ENCODE measurements around the gene SPATA31D4. TPM values are rescaled to one million over a fixed set of nuclear protein-coding genes. Genes with fewer than 3 reads are reported as not detected.
"Not testable (repeated sequence)": the region's sequence is repeated elsewhere in the genome, so short reads cannot be mapped to it uniquely, and the experiment has no call there.

The SPATA31D4 gene
- total RNA-seq, 1 experiment from 2014 or later = not detected

GRCh38 chr9:81906671-81907070 is 21.6 kb upstream of the SPATA31D4 start:
- H3K36me3 ChIP-seq (ENCODE audit: control insufficient read depth, insufficient read depth, low read length) = no peaks in the 10 kb centered on the region
- no peak overlapping the region for H3K4me3 Mint-ChIP-seq (ENCODE audit: unreplicated experiment)
- CTCF ChIA-PET = no interaction called here
- no peak overlapping the region for H3K4me3 ChIP-seq (ENCODE audit: low read depth, low read length)
- no peak for DNase-seq
- no peak overlapping the region for H3K27ac Mint-ChIP-seq (ENCODE audit: unreplicated experiment)
- no TSS peak for BruUV-seq (replicated peaks)
- no peaks in the 10 kb centered on the region for H3K27me3 ChIP-seq (replicated peaks; ENCODE audit: control insufficient read depth, insufficient read depth, low read length)
- intact Hi-C loops (cut with micrococcal nuclease; ENCODE audit: unreplicated experiment) = no loop called here
- TF ChIP-seq, protein P1, sequence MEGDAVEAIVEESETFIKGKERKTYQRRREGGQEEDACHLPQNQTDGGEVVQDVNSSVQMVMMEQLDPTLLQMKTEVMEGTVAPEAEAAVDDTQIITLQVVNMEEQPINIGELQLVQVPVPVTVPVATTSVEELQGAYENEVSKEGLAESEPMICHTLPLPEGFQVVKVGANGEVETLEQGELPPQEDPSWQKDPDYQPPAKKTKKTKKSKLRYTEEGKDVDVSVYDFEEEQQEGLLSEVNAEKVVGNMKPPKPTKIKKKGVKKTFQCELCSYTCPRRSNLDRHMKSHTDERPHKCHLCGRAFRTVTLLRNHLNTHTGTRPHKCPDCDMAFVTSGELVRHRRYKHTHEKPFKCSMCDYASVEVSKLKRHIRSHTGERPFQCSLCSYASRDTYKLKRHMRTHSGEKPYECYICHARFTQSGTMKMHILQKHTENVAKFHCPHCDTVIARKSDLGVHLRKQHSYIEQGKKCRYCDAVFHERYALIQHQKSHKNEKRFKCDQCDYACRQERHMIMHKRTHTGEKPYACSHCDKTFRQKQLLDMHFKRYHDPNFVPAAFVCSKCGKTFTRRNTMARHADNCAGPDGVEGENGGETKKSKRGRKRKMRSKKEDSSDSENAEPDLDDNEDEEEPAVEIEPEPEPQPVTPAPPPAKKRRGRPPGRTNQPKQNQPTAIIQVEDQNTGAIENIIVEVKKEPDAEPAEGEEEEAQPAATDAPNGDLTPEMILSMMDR (IDR thresholded peaks at IDR 0.05; ENCODE audit: insufficient read depth in 1 of 2, low read depth in 1 of 2, low read length in 1 of 2, severe bottlenecking in 1 of 2, unreplicated experiment in 1 of 2) = no peak
- H3K9me3 ChIP-seq = no peaks in the 10 kb centered on the region
- no peaks in the 10 kb centered on the region for H3K9me3 Mint-ChIP-seq (ENCODE audit: unreplicated experiment)
- POLR2A ChIA-PET = no interaction called here
- peaks cover 5% of the 10 kb centered on the region for H3K4me1 ChIP-seq
- H3K27me3 Mint-ChIP-seq (ENCODE audit: insufficient read depth, unreplicated experiment) = no peaks in the 10 kb centered on the region
- peaks cover 4% of the 10 kb centered on the region for H3K36me3 Mint-ChIP-seq (ENCODE audit: insufficient read depth, unreplicated experiment)
- H3K4me1 Mint-ChIP-seq (ENCODE audit: low read depth, unreplicated experiment) = no peaks in the 10 kb centered on the region

GRCh38 chr9:81912135-81912534 is 16.1 kb upstream of the SPATA31D4 start:
- no peak overlapping the region for H3K27ac Mint-ChIP-seq (ENCODE audit: unreplicated experiment)
- peaks cover 6% of the 10 kb centered on the region for H3K9me3 Mint-ChIP-seq (ENCODE audit: unreplicated experiment)
- DNase-seq = no peak
- H3K4me3 Mint-ChIP-seq (ENCODE audit: unreplicated experiment) = no peak overlapping the region
- peaks cover 10% of the 10 kb centered on the region for H3K4me1 ChIP-seq
- H3K36me3 Mint-ChIP-seq (ENCODE audit: insufficient read depth, unreplicated experiment) = no peaks in the 10 kb centered on the region
- H3K36me3 ChIP-seq (ENCODE audit: control insufficient read depth, insufficient read depth, low read length) = no peaks in the 10 kb centered on the region
- no peak overlapping the region for H3K4me3 ChIP-seq (ENCODE audit: low read depth, low read length)
- no TSS peak for BruUV-seq (replicated peaks)
- no peaks in the 10 kb centered on the region for H3K4me1 Mint-ChIP-seq (ENCODE audit: low read depth, unreplicated experiment)
- no peaks in the 10 kb centered on the region for H3K27me3 ChIP-seq (replicated peaks; ENCODE audit: control insufficient read depth, insufficient read depth, low read length)
- TF ChIP-seq, protein P1 (IDR thresholded peaks at IDR 0.05; ENCODE audit: insufficient read depth in 1 of 2, low read depth in 1 of 2, low read length in 1 of 2, severe bottlenecking in 1 of 2, unreplicated experiment in 1 of 2) = no peak
- no peaks in the 10 kb centered on the region for H3K9me3 ChIP-seq
- no peaks in the 10 kb centered on the region for H3K27me3 Mint-ChIP-seq (ENCODE audit: insufficient read depth, unreplicated experiment)
- ChIA-PET POLR2A (no interaction called here), CTCF (no interaction called here)
- intact Hi-C loops (cut with micrococcal nuclease; ENCODE audit: unreplicated experiment) = no loop called here

GRCh38 chr9:81915801-81916505 is 12.3 kb upstream of the SPATA31D4 start:
- POLR2A ChIA-PET = no interaction called here
- CTCF ChIA-PET = no interaction called here
- Histone ChIP-seq H3K9me3 (no peaks in the 10 kb centered on the region), H3K4me1 (peaks cover 10% of the 10 kb centered on the region), H3K4me3 (ENCODE audit: low read depth, low read length) (no peak overlapping the region), H3K36me3 (ENCODE audit: control insufficient read depth, insufficient read depth, low read length) (no peaks in the 10 kb centered on the region), H3K27me3 (replicated peaks; ENCODE audit: control insufficient read depth, insufficient read depth, low read length) (no peaks in the 10 kb centered on the region)
- no TSS peak for BruUV-seq (replicated peaks)
- no peaks in the 10 kb centered on the region for H3K36me3 Mint-ChIP-seq (ENCODE audit: insufficient read depth, unreplicated experiment)
- H3K27me3 Mint-ChIP-seq (ENCODE audit: insufficient read depth, unreplicated experiment) = no peaks in the 10 kb centered on the region
- TF ChIP-seq, protein P1 (IDR thresholded peaks at IDR 0.05; ENCODE audit: insufficient read depth in 1 of 2, low read depth in 1 of 2, low read length in 1 of 2, severe bottlenecking in 1 of 2, unreplicated experiment in 1 of 2) = no peak
- DNase-seq = no peak
- no peak overlapping the region for H3K27ac Mint-ChIP-seq (ENCODE audit: unreplicated experiment)
- no peak overlapping the region for H3K4me3 Mint-ChIP-seq (ENCODE audit: unreplicated experiment)
- intact Hi-C loops (cut with micrococcal nuclease; ENCODE audit: unreplicated experiment) = no loop called here
- peaks cover 6% of the 10 kb centered on the region for H3K9me3 Mint-ChIP-seq (ENCODE audit: unreplicated experiment)
- no peaks in the 10 kb centered on the region for H3K4me1 Mint-ChIP-seq (ENCODE audit: low read depth, unreplicated experiment)

DNA sequence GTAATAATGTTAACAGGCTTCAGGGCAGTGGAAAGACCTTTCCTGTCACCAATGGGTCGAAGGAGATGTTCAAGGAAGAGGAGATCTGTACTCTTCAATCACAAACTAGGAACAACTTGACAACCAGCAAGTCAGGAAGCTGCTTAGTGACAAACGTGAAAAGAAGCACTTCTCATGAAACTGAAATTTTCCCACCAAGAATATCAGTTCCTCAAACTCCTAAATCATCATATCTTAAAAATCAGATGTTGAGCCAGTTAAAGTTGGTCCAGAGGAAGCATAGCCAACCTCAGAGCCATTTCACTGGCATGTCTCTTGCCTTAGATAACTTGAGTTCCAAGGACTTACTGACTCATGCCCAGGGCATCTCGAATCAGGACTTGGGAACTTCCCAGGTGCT is 9.7 kb upstream of the SPATA31D4 start:
- intact Hi-C loops (cut with micrococcal nuclease; ENCODE audit: unreplicated experiment); H3K36me3 ChIP-seq (ENCODE audit: control insufficient read depth, insufficient read depth, low read length); H3K4me1 ChIP-seq; DNase-seq; H3K27me3 Mint-ChIP-seq (ENCODE audit: insufficient read depth, unreplicated experiment); H3K4me1 Mint-ChIP-seq (ENCODE audit: low read depth, unreplicated experiment); H3K36me3 Mint-ChIP-seq (ENCODE audit: insufficient read depth, unreplicated experiment); H3K4me3 Mint-ChIP-seq (ENCODE audit: unreplicated experiment); H3K9me3 Mint-ChIP-seq (ENCODE audit: unreplicated experiment); BruUV-seq (replicated peaks); H3K27me3 ChIP-seq (replicated peaks; ENCODE audit: control insufficient read depth, insufficient read depth, low read length); H3K9me3 ChIP-seq; H3K27ac Mint-ChIP-seq (ENCODE audit: unreplicated experiment); CTCF ChIA-PET; H3K4me3 ChIP-seq (ENCODE audit: low read depth, low read length); POLR2A ChIA-PET: not testable (repeated sequence)

GRCh38 chr9:81930147-81930546 is 1.9 kb downstream of the SPATA31D4 start:
- H3K4me1 Mint-ChIP-seq (ENCODE audit: low read depth, unreplicated experiment); H3K9me3 ChIP-seq; DNase-seq; intact Hi-C loops (cut with micrococcal nuclease; ENCODE audit: unreplicated experiment); BruUV-seq (replicated peaks); H3K36me3 ChIP-seq (ENCODE audit: control insufficient read depth, insufficient read depth, low read length); H3K4me3 ChIP-seq (ENCODE audit: low read depth, low read length); H3K4me1 ChIP-seq; POLR2A ChIA-PET; H3K9me3 Mint-ChIP-seq (ENCODE audit: unreplicated experiment); CTCF ChIA-PET; H3K27ac Mint-ChIP-seq (ENCODE audit: unreplicated experiment); H3K36me3 Mint-ChIP-seq (ENCODE audit: insufficient read depth, unreplicated experiment); H3K4me3 Mint-ChIP-seq (ENCODE audit: unreplicated experiment); H3K27me3 Mint-ChIP-seq (ENCODE audit: insufficient read depth, unreplicated experiment); H3K27me3 ChIP-seq (replicated peaks; ENCODE audit: control insufficient read depth, insufficient read depth, low read length): not testable (repeated sequence)
